Stimulated activated naive CD4-positive, alpha-beta T cell treated with Interleukin-2 at 50 U/mL for 16 hours (primary cell): Measurements from ENCODE around the gene OPA3.
"Not testable (repeated sequence)": the region's sequence is repeated elsewhere in the genome, so short reads cannot be mapped to it uniquely, and the experiment has no call there.

Source experiments
- DNase-seq: peaks from one replicate; lab custom pipeline; 2025; lab: John Stamatoyannopoulos, UW

Gene OPA3

DNA sequence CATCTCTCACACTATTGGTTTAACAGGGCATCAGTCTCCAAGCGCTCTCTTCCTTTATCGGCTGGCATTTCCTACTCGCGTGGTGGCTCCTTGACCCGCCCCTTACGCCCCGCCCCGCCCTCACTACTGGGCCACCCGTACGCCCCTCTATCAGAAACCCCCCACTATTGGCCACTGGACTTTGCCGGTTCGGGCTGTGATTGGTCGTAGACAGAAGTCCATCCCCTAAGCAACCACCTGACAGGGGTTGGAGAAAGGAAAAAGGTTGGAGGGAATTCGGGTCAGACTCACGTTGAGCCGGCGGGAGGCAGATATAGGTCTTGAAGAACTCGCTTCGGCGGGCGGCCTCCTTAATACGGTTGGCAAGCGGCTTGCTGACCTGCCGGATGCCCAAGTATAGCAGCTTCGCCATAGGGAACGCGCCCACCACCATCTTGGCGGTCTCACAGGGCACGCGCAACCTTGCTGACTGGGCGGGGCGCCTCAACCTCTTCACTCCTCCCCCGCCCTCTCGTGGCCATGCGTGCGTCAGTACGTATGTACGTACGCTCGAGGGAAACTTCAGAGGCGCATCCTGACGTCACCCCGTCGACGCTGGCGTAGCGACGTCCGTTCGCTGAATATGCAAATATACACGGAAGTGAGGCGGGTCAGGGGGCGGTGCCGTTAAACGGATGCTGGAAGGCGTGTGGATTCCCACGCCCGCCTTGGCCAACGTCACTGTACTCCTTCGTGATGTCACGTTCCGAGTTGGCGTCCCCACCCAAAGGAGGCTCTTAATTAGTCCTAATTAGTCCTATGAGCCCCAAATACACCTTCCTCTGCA, at the start of gene OPA3:
Gene OPA3, minus strand, starts transcription at position 471 of the 826 bp plus-strand sequence. Its CDS starts 38 bp downstream, at position 433.
- DNase-seq = peak; percentile 99

DNA sequence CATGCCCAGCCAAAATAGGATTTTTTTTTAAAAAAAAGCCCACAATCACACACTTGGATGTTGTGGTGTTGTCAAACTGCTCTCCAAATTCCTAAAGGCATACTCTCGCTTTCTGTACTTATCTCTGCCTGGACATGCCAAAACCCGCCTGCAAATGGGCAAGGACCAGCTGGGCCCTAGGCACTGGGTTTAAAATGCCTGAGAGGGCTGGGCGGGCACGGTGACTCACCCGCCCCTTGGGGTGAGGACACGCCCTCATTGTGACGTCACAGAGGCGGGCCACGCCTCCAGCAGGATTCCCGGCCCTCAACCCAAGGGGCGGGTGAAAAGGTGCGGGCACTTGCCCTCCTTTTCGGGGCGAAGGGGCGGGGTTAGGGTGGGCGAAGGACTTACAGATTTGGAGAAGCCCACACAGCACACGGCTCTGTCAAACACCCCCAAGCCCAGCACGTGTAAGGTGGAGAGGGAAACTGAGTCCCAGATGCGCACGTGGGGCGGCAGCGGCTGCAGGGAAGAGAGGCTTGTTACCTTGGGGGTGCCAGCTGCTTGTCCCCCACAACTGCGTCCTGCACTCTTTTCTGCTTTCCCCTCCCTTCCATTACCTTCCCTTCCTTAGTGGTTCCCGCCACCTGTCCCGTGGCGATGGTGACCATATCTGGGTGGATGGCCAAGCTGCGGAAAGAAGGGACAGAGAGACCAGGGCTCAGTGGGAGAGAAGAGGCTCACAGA, 48.0 kb upstream of the OPA3 start:
- DNase-seq = peak; percentile 17

DNA sequence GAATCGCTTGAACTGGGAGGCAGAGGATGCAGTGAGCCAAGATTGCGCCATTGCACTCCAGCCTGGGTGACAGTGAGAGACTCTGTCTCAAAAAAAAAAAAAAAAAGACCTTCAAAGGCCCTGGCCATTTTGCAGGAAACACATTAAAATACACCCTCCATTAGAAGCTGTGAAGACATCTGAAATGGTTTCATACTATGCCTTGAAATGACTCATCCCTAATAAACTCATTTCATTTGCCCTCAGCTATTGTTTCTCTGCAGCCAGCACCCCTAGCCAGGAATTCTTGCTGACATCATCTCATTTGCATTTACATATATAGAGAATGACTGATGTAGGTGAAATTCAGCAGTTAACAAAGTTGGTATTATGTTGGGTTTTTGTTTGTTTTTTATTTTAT, 45.9 kb upstream of the OPA3 start:
- DNase-seq = no peak

DNA sequence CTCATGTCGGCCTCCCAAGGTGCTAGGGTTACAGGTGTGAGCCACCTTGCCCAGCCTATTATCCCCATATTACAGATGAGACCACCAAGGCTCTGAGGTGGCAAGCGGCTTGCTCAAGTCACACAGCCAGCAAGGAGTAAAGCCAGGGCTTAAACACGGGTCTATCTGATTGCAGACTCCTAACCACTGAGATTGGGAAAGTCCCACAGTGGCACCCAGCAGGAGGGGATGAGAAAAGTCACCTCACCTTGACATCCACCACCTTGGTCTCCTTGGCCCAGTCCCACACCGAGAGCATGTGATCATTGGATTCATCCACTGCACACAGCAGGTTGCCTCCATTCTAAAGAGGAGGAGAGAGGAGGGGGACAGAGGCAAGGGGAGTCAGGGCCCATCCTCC, 45.1 kb upstream of the OPA3 start:
- no peak for DNase-seq

DNA sequence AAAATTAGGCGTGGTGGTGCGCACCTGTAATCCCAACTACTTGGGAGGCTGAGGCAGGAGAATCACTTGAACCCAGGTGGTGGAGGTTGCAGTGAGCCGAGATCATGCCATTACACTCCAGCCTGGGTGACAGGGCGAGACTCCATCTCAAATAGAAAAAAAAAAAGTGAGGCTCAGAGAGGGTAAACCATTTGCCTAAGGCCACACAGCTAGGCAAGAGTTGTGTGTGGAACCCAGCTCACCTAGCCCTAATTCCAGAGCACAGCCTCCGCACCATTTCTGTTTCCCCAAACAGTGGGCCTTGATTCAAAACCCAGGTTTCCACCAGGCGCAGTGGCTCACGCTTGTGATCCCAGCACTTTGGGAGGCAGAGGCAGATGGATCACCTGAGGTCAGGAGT, 43.6 kb upstream of the OPA3 start:
- DNase-seq = not testable (repeated sequence)

DNA sequence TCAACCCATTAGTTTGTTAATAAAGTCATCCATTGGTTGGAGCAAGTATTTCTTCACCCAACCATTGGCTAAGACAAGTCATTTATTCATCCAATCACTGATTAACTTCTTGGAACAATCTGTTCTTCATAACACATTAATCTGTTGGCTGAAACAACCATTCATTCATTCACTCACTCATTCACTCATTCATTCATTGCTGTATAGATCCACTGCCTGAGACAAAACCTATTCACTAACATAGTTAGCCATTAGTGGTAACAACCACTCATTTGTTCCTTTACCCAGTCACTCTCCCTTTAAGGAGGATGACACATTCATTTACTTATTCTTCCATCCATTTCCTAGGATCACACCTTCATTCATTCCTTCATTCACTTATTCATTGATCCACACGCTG, 39.4 kb upstream of the OPA3 start:
- DNase-seq = no peak

DNA sequence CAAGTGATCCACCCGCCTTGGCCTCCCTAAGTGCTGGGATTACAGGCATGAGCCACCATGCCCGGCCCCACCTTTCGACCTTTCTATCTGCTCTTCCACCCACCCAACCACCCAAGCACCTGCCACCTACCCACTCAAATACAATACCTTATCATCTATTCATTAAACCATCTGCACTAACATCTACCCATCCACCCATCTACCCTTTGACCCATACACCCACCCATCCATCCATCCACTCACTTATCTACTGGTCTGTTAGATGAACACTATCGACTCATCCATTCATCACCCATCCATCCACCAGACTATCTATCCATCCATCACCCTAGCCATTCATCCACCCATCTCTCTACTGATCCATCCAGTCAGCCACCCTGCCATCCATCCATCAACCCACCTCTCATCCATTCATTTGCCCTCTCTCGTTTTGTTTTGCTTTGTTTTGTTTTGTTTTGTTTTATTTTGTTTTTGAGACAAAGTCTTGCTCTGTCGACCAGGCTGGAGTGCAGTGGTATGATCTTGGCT, 37.4 kb upstream of the OPA3 start:
- DNase-seq = no peak

DNA sequence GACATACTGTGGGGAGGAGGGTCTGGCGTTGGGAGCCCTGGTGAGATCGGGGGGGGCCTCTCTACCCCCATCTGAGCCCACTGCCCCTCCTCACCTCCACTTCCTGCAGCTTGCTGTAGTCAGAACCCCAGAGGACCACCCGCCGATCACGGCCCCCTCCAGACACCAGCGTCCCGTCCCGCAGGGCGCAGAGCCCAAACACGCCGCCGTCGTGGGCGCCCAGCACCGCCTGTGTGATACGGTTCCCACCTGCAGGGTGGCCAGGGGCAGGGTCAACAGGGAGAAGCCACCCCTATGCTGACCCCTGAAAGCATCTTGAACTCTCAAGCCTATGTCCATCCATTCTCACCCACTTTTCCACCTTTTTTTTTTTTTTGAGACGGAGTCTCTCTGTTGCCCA, 36.8 kb upstream of the OPA3 start:
- no peak for DNase-seq

DNA sequence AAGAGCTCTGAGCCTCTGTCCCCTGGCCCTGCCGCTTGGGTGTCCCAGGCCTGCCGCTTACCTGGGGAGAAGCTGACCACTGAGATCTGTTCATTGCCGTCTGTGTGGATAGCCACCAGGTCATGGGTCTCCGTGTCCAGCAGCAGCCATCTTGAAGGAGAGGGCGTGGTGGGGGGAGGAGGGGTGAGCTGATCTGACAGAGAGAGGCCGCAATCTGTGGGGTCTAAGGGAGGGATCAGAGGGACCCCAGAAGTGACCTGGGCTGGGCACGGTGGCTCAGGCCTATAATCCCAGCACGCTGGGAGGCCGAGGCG, 32.1 kb upstream of the OPA3 start:
- DNase-seq = no peak

DNA sequence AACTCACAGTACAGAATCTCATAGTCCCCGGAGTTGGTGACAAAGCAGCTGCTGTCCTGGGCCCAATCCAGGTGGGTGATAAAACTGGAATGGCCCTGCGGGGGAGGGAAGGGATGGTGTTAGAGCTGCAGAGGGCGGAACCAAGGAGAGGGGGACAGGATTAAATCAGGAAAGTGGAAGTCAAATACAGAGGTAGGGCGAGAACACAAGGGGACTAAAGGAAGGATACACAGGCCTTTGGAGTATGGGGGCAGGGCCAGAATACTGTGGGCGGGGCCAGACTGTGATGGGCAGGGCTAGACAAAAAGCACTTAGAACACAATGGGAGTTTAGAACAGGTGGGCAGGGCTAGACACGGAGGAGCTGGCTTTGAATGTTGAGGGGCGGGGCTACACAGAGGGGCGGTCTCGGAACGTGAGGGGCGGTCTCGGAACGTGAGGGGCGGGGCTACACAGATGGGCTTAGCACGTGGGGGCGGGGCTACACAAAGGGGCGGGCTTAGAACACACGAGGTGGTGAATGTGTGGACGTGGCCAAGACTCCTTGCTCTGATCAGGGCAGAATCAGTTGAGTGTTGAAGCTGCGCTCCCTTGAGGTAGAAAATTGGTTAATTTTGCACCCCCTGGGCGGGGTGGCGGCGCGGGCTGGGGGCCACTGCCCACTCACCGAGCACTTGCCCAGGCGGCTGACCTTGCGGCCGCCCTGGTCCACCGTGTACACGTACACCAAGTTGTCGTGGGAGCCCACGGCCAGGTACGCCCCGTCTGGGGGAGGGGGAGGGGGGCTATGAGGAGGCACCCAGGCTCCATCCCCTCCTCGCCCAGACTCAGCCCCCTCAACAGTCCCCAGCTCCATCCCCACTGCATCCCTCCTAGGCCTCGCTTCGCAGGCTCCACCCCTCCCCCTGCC, 31.4 kb upstream of the OPA3 start:
- peak; percentile 69 for DNase-seq

DNA sequence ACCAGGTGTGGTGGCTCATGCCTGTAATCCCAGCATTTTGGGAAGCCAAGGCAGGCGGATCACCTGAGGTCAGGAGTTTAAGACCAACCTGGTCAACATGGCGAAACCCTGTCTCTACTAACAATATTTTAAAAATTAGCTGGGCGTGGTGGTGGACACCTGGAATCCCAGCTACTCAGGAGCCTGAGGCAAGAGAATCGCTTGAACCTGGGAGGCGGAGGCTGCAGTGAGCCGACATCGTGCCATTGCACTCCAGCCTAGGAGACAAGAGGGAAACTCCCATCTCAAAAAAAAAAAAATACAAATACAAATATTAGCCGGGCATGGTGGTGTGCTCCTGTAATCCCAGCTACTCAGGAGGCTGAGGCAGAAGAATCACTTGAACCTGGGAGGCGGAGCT, 30.5 kb upstream of the OPA3 start:
- not testable (repeated sequence) for DNase-seq

DNA sequence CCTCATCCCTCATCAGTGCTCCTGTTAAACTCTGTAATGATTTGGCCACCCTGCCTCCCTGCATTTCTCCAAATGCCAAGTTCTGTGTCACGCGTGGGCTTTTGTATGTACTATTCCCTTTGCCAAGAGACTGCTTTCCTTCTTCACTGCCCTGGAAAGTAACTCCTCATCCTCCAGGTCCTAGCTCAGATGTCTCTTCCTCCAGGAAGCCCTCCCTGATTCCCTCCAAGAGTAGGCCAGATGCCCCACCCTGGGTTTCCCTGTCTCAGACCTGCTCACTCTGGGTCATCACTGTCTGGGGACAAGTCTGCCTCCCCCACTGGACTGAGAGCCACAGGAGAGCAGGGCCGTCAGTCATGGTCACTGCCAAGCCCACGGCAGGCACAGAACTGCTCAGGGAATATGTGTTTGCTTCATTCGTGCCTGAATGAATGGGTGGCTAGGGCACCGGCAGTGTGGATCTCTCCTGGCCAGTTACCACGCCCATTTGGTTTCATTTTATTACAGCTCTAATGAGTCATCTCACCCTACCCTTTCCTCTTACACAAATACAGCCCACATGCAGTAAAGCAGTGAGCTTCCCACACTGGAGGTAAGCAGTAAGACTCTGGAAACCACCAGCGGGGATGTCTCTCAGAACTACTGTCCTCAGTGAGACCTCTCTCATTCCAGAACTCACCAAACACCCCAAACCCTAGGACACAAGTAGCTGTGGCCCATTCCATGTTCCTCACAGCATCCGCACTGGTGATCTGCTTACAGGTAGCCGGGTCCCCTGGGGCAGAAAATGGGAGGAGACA, 29.5 kb upstream of the OPA3 start:
- DNase-seq = peak; percentile 54

DNA sequence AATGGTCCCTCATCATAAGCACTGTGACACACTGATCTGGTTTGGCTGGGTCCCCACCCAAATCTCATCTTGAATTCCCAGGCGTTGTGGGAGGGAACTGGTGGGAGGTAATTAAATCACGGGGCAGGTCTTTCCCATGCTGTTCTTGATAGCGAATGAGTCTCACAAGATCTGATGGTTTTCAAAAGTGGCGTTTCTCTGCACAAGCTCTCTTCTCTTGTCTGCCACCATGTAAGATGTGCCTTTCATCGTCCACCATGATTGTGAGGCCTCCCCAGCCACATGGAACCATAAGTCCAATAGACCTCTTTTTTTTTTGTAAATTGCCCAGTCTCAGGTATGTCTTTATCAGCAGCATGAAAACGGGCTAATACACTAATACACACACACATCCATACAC, 24.3 kb upstream of the OPA3 start:
- no peak for DNase-seq

DNA sequence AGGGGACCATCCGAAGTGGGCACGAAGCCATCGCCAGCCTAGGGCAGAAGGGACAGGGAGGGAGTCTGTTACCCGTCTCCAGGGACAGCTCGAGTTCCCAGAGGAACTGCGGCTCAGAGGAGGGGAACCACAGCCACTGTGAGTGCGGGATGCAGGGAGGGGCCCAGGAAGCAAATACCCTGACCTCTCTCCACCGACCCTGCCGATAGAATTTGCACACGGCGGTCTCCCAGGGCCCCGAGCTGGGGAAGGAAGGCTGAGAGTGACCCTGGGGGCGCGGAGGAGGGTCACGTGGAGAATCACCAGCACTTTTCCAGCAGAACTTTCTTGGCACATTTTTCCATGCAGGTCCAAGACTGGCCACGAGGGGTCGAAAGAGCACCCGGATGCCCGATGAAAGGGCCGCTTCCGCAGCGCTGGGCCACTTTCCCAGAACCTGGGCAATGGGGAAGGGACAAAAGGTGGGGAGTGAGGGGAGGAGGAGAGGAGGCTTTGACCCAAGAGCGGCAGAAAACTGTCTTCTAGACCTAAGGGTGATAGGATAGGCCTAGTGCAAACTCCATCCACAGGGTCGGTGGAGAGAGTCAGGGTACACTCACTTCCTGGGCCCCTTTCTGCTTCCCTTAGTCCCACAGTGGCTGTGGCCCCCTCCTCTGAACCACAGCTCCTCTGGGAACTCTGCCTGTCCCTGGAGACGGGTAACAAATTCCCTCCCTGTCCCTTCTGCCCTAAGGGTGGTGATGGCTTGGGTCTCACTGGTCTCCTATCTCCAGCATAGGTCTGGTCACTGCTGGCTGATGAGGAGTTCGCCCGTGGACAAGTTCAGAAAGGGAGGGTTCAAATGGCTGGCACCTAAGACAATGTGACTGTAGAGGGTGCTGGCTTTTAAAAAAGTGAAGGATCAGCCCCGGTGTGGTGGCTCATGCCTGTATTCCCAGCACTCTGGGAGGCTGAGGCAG, 22.7 kb upstream of the OPA3 start:
- DNase-seq = peak; percentile 29

DNA sequence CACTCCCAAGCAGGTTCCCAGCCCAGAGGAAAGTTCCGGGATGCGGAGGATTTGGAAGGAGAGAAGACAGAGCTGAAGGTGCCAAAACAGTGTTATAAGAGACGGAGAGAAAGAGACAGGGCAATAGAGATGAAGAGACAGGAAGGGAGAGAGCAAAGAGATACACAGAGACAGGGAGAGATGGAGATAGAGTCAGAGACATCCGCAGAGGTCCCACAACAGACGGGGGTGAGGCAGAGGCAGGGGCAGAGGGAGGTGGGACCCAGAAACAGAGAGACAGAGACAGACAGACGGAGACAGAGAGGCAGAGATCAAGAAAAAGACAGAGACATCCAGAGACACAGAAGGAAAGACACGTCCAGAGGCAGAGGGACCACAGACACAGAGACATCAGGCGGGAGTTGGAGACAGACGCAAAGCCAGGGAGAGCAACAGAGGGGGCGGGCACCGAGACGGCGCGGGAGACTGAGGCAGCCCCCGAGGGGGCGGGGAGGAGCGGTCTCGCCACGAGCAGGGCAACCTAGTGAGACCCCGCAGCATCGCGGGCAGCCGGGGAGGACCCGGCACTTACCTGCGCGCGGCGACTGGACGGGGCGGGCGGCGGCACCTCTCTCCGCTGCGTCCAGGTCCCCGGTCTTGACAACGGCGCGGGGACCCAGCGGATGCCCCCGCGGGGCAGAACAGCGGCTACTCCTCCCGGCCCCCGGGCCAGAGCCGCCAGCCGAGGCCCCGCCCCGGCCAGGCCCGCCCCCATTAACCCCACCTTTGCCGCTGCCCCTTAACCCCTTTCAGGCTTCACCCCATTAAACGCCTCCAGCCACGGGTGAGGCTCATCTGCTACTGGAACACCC, 17.1 kb upstream of the OPA3 start, which contains the start of gene GPR4:
Gene GPR4, minus strand, starts transcription at position 689 of the 851 bp plus-strand sequence. CDS start 10,346 bp downstream, outside the sequence.
- DNase-seq = no peak

DNA sequence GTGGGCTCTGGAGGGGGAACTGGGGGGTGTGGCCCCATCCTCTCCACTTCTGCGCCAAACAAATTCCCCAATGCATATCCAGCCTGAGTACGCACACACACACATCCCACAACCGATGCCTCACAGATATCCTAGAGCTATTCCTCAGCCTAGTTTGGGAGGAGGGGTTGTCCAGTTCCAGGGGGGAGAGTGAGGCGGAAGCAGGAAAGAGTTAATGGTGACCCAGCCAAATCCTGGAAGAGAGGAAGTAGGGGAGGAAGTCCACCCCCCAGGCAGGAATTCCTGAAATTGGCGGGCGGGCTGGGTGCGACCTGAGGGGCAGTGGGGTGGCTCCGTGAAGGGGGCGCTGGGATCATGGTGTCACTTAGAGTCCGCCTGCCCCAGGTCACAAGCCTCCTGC, 16.5 kb upstream of the OPA3 start:
- no peak for DNase-seq

DNA sequence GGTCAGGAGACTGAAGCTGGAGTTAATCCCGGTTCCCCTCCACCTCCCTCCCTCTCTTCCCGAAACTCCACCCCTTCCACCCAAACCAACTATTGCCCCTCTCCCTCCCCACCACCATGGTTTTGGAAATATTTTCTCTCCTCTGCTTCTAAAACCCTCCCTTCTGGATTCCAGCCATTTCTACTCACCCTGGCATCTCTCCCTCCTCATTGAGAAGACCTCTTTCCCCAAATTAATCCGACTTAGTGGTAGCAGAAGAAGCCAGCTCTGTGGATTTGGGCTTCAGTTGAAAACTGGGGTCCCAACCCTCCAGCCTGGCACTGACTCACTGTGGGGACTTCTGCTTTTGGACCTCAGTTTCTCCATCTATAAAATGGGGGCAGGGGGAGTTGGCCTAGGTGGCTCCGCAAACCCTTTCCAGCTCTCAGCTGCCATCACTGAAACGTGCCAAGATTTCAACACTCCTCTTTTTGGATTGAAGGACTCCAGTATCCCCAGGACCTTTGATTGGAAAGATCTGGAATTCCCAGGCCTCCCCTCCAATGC, 15.8 kb upstream of the OPA3 start:
- DNase-seq = no peak

DNA sequence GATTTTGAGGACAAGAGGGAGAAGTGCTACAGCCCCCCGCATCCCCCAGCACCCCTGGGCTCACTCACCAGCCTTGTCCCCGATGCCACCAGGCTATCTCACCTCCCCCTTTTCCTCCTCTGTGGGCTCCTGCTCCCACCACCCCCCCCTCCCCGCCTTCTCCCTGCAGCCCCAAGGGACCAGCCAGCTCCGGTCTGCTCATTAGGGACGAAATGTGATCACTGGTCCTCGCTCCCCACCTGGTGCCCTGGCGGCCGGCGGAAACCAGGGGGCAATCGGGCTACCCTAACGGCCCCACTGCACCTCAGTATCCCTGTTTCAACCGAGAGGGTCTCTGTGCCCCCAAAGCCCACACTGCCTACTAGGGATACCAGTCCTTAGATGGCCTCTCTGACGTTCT, 14.7 kb upstream of the OPA3 start:
- DNase-seq = no peak
